ENCODE measurements around the gene EIF2B4.
A peak's percentile ranks its signal among the peaks of the same experiment; 100 is the strongest.
"Not testable (repeated sequence)": the region's sequence is repeated elsewhere in the genome, so short reads cannot be mapped to it uniquely, and the experiment has no call there.

The EIF2B4 gene

GRCh38 chr2:27356382-27357181 lies 13.6 kb downstream of the EIF2B4 start, which contains the start of gene GTF3C2:
Gene GTF3C2 (minus strand): TSS chr2:27356764. CDS start chr2:27343554, 13,210 bp downstream.
- ChIA-PET CTCF (interaction anchor here (0.5 to 1.5 kb wide), 5 partner anchors 13 to 268 kb away, joined by 3 to 8 read pairs (median 3); no protein-coding TSS in a partner anchor), POLR2A (ENCODE audit: low non-redundant PET) (interaction anchor here (0.6 kb wide), 1 partner anchor 1430 kb away, joined by 3 read pairs; no protein-coding TSS in a partner anchor)
- H3K27ac ChIP-seq = peak within 1 kb of the TSS; percentile 96
- peak; percentile 94 for DNase-seq (ENCODE audit: low spot score)
- TF ChIP-seq, protein P1, sequence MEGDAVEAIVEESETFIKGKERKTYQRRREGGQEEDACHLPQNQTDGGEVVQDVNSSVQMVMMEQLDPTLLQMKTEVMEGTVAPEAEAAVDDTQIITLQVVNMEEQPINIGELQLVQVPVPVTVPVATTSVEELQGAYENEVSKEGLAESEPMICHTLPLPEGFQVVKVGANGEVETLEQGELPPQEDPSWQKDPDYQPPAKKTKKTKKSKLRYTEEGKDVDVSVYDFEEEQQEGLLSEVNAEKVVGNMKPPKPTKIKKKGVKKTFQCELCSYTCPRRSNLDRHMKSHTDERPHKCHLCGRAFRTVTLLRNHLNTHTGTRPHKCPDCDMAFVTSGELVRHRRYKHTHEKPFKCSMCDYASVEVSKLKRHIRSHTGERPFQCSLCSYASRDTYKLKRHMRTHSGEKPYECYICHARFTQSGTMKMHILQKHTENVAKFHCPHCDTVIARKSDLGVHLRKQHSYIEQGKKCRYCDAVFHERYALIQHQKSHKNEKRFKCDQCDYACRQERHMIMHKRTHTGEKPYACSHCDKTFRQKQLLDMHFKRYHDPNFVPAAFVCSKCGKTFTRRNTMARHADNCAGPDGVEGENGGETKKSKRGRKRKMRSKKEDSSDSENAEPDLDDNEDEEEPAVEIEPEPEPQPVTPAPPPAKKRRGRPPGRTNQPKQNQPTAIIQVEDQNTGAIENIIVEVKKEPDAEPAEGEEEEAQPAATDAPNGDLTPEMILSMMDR (conservative IDR thresholded peaks at IDR 0.05; ENCODE audit: low read depth) = no peak

- peak overlapping the region; percentile 96 for H3K27ac ChIP-seq
- peak; percentile 34 for DNase-seq (ENCODE audit: low spot score)
- CTCF ChIA-PET = interaction anchor here (0.6 to 1.5 kb wide), 2 partner anchors 15 to 268 kb away, joined by 3 read pairs; no protein-coding TSS in a partner anchor
- TF ChIP-seq, protein P1 (conservative IDR thresholded peaks at IDR 0.05; ENCODE audit: low read depth) = no peak
- POLR2A ChIA-PET (ENCODE audit: low non-redundant PET) = no interaction called here
These were observed 14.1 kb downstream of the EIF2B4 start for GRCh38 chr2:27356056-27356381.

DNA sequence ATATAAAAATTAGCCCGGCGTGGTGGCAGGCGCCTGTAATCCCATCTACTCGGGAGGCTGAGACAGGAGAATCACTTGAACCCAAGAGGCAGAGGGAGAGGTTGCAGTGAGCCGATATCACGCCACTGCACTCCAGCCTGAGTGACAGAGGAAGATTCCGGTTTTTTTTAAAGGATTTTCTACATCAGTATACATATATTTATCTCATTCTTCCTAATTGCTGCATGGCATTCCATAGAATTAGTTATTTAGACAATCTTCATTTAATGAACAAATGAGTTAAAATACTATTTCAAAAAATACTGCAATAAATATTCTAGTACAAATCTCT lies 15.6 kb downstream of the EIF2B4 start:
- H3K27ac ChIP-seq = peak overlapping the region; percentile 39; the same call in 1 of the 2 replicates
- TF ChIP-seq, protein P1 (conservative IDR thresholded peaks at IDR 0.05; ENCODE audit: low read depth) = no peak
- no peak for DNase-seq (ENCODE audit: low spot score)
- ChIA-PET CTCF (interaction anchor here (0.6 kb wide), 1 partner anchor 123 kb away, joined by 3 read pairs; no protein-coding TSS in a partner anchor), POLR2A (ENCODE audit: low non-redundant PET) (no interaction called here)

GRCh38 chr2:27353762-27354596 lies 16.2 kb downstream of the EIF2B4 start:
- TF ChIP-seq, protein P1 (conservative IDR thresholded peaks at IDR 0.05; ENCODE audit: low read depth) = no peak
- POLR2A ChIA-PET (ENCODE audit: low non-redundant PET) = no interaction called here
- no peak for DNase-seq (ENCODE audit: low spot score)
- H3K27ac ChIP-seq = peak overlapping the region; percentile 39; the same call in 1 of the 2 replicates
- CTCF ChIA-PET = interaction anchor here (0.6 kb wide), 1 partner anchor 122 kb away, joined by 3 read pairs; no protein-coding TSS in a partner anchor

- CTCF ChIA-PET; DNase-seq (ENCODE audit: low spot score); H3K27ac ChIP-seq: not testable (repeated sequence)
- POLR2A ChIA-PET (ENCODE audit: low non-redundant PET) = interaction anchor here (0.6 kb wide), 1 partner anchor 1278 kb away, joined by 3 read pairs; no protein-coding TSS in a partner anchor
These were observed 16.8 kb downstream of the EIF2B4 start for GRCh38 chr2:27353386-27353761.

- CTCF ChIA-PET = no interaction called here
- H3K27ac ChIP-seq = no peak overlapping the region
- TF ChIP-seq, protein P1 (conservative IDR thresholded peaks at IDR 0.05; ENCODE audit: low read depth) = no peak
- no peak for DNase-seq (ENCODE audit: low spot score)
- POLR2A ChIA-PET (ENCODE audit: low non-redundant PET) = no interaction called here
These were observed 18.1 kb downstream of the EIF2B4 start for GRCh38 chr2:27351802-27352598.
